LoVo (cell line): ENCODE results near the gene WIZ.

Experiments
- DNase-seq: peaks from one replicate; pipeline ENCODE4 v3.0.0-alpha.2; 2016; ENCODE audit warnings: low spot score

Gene WIZ

DNA sequence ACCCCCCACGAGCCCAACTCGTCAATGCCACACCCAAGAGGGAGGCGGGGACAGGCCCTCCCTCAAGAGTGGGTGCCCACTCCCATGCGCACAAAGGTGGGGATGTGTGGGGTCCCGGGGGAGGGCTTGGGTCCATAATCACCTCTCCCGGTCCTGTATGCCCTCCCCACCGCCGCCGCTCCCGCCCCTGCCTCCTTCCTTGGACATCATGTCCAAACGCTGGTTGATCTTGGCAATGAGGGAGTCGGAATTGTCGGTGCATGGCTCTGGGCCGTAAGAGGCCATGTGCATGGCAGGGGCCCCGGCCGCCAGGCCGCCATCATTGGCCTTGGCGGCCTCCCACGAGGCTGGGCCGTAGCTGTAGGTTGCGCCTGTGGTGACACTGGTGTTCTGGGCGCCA lies 76.1 kb downstream of the WIZ start:
- DNase-seq, result no peak

DNA sequence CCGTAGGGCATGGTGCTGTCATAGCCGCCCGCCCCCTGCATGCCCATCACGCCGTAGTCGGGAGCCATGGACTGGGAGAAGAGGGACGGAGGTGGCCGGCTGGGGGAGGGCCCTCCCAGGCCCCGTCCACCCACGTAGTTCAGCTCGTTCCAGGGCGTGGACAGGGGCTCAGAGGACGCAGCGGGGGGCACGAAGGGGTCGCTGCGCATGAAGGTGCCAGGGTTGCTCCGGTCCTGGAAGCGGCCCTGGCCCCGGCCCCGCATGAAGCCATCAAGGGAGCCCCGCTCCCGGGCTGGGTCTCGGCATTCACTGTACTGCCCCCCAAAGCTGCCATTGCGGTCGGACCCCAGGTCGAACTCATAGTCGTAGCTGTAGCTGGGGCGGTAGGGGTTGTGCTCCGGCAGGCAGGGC lies 76.9 kb downstream of the WIZ start:
- no peak for DNase-seq

DNA sequence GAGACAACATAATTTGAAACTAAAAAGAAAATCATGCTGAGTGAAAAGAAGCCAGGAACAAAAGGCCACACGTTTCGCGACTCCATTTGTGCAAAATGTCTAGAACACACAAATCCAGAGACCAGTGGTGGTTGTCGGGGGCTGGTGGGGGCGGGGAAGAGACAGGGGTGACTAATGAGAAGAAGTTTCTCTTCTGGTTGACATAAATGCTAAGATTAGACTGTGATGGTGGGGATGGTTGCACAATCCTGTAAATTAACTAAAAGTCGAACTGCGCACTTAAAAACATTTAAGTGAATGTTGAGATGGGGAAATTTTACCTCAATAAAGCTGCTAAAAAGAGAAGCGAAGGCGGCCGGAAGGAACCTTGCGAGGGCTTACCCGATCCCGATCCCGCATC lies 77.3 kb downstream of the WIZ start:
- DNase-seq, result no peak

DNA sequence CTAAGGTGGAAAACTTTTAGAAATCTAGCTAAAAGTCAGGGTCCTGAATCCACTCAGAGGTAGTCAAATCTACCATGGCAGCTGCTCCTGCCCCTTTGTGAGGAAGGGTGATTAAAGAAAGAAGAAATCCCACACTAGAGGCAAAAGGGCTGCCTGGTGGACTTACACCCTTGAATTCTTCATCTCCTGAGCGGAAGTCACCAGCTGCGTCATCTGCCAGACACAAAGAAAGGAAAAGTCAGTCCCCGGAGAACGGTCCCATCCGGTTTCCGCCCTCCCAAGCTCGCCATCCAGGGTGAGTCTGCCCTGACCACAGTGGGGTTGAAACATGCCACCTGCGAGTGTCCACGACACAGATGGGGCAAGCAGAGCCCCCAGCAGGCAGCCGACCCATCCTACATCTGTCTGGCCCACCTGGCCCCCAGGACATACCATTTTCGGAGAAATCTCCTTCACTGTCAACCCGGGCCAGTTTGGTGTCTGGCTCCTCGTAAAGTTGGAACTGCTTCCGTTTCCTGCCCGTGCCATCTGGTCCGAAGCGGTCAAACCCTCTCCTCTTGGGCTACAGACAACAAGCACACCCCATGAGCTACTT lies 77.9 kb downstream of the WIZ start:
- DNase-seq, result no peak

DNA sequence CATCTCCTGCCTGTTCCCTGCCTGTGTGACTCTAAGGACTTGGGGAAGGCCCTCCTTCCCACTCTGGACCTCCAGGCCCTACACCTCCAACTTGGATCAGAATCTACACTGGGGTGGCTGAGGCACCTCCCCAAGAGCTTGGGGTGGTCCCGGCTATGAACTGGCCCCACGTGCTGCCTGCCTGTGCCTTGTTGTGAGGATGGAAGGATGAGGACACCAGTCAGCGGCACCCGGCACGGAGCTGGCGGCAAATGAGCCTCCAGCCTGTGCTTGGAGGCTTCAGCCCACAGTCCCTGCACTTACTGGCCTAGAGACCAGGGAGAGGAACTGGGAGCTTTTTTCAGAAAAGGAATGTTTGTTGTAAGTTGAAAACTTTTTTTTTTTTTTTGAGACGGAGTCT lies 78.6 kb downstream of the WIZ start:
- DNase-seq, result no peak
